Esophagus squamous epithelium (tissue), 4 donors: ENCODE data around the gene TRAPPC10.

Experiments
- CTCF ChIP-seq, 6 experiments: fragments of 450-650 bp in 4 of 6; fragments of 200-600 bp in 2 of 6; sonication (generic) in 2 of 6; IDR thresholded peaks; one replicate each; pipeline ENCODE4 v1.5.1; 2016 to 2019; ENCODE audit warnings: antibody characterized with exemption in 6 of 6, mild to moderate bottlenecking in 4 of 6, moderate library complexity in 4 of 6
- POLR2A ChIP-seq, 4 donors: fragments of 450-650 bp; IDR thresholded peaks; one replicate each; pipeline ENCODE4 v1.6.1; 2017; ENCODE audit warnings: antibody characterized with exemption in 4 of 4, mild to moderate bottlenecking in 4 of 4, moderate library complexity in 3 of 4

DNA sequence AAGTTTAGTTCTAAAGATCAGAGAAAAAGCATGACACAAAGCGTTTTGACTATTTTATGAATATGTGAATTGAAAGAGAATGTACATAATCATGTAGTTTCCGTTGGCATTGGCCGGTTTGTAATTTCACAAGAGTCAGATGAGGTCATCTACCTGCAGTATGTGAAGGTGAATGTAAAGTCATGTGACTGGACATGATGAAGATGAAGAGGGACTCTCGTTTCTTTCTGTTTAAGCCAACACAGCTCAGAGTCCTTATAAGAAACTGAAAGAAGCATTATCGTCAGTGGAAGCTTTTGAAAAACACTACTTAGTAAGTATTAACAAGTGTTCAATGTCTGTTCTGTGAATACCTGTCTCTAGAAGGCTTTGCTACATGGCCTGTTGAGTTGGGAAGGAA is 64.2 kb downstream of the TRAPPC10 start:
- TF ChIP-seq CTCF (IDR thresholded peaks at IDR 0.05) (no peak), POLR2A (IDR thresholded peaks at IDR 0.05) (no peak)
